HepG2 (cell line): ENCODE measurements around the gene ELF1. TPM values are rescaled to one million over a fixed set of nuclear protein-coding genes. Genes with fewer than 3 reads are reported as not detected.

Source experiments
- CAMTA2 ChIP-seq: sonication (generic); formaldehyde crosslinking; IDR thresholded peaks from 2 replicates; pipeline ENCODE4 v1.4.0; 2020; ENCODE audit warnings: mild to moderate bottlenecking, missing genetic modification reagents, borderline replicate concordance
- CSRNP1 ChIP-seq: sonication (generic); formaldehyde crosslinking; IDR thresholded peaks from 2 replicates; pipeline ENCODE4 v1.8.1; 2023; ENCODE audit warnings: mild to moderate bottlenecking, missing genetic modification reagents
- DNMT1 ChIP-seq: sonication (generic); formaldehyde crosslinking; IDR thresholded peaks from 2 replicates; pipeline ENCODE4 v1.5.1; 2020; ENCODE audit warnings: mild to moderate bottlenecking, missing genetic modification reagents
- ELF4 ChIP-seq: sonication (generic); formaldehyde crosslinking; IDR thresholded peaks from 2 replicates; pipeline ENCODE4 v1.5.0; 2020; ENCODE audit warnings: missing genetic modification reagents, mild to moderate bottlenecking, moderate library complexity, borderline replicate concordance
- FOXJ3 ChIP-seq: sonication (generic); formaldehyde crosslinking; IDR thresholded peaks from 2 replicates; pipeline ENCODE4 v1.4.0; 2020; ENCODE audit warnings: missing genetic modification reagents, mild to moderate bottlenecking, borderline replicate concordance
- HOXD1 ChIP-seq: sonication (generic); formaldehyde crosslinking; IDR thresholded peaks from 2 replicates; pipeline ENCODE4 v1.5.0; 2020; ENCODE audit warnings: missing genetic modification reagents
- PAWR ChIP-seq: sonication (generic); formaldehyde crosslinking; IDR thresholded peaks from 2 replicates; pipeline ENCODE4 v1.4.0; 2020; ENCODE audit warnings: missing genetic modification reagents, mild to moderate bottlenecking, borderline replicate concordance
- POGZ ChIP-seq: sonication (generic); formaldehyde crosslinking; IDR thresholded peaks from 2 replicates; pipeline ENCODE4 v1.4.0; 2020; ENCODE audit warnings: mild to moderate bottlenecking, missing genetic modification reagents
- POLR2G ChIP-seq: fragments of 200-400 bp; formaldehyde crosslinking; IDR thresholded peaks from 2 replicates; pipeline ENCODE4 v1.6.1; 2018; ENCODE audit warnings: mild to moderate bottlenecking, low read depth, low read length, moderate library complexity
- PTBP1 ChIP-seq: fragments of 200-400 bp; formaldehyde crosslinking; IDR thresholded peaks from 2 replicates; pipeline ENCODE4 v1.6.1; 2018; ENCODE audit warnings: low read length, low read depth; ENCODE audit not compliant: poor library complexity, severe bottlenecking
- SKI ChIP-seq: fragments of 450-650 bp; IDR thresholded peaks from one replicate; pipeline ENCODE4 v1.6.1; 2018; ENCODE audit warnings: mild to moderate bottlenecking; ENCODE audit not compliant: partially characterized antibody
- SMARCE1 ChIP-seq: fragments of 450-650 bp; IDR thresholded peaks from 2 replicates; pipeline ENCODE4 v1.6.1; 2017; ENCODE audit warnings: borderline replicate concordance
- SNAPC5 ChIP-seq: sonication (generic); formaldehyde crosslinking; IDR thresholded peaks from 2 replicates; pipeline ENCODE4 v1.8.1; 2023; ENCODE audit warnings: mild to moderate bottlenecking, missing genetic modification reagents, borderline replicate concordance
- SP140L ChIP-seq: sonication (generic); formaldehyde crosslinking; IDR thresholded peaks from 2 replicates; pipeline ENCODE4 v1.4.0; 2020; ENCODE audit warnings: missing genetic modification reagents, borderline replicate concordance
- TBX3 ChIP-seq: fragments of 450-650 bp; IDR thresholded peaks from 2 replicates; pipeline ENCODE4 v1.6.1; 2017; ENCODE audit warnings: antibody characterized with exemption, mild to moderate bottlenecking, inconsistent platforms, borderline replicate concordance
- ZNF256 ChIP-seq: sonication (generic); formaldehyde crosslinking; conservative IDR thresholded peaks from 2 replicates; pipeline ENCODE4 v1.4.0; 2020; ENCODE audit warnings: missing genetic modification reagents
- ZNF333 ChIP-seq: sonication (generic); formaldehyde crosslinking; IDR thresholded peaks from 2 replicates; pipeline ENCODE4 v1.4.0; 2020; ENCODE audit warnings: mild to moderate bottlenecking, missing genetic modification reagents, borderline replicate concordance
- ZNF430 ChIP-seq: sonication (generic); formaldehyde crosslinking; IDR thresholded peaks from 2 replicates; pipeline ENCODE4 v1.9.0; 2021; ENCODE audit warnings: mild to moderate bottlenecking, missing genetic modification reagents
- ZNF605 ChIP-seq: sonication (generic); formaldehyde crosslinking; IDR thresholded peaks from 2 replicates; pipeline ENCODE4 v1.8.0; 2022; ENCODE audit warnings: mild to moderate bottlenecking, missing genetic modification reagents
- ZNF746 ChIP-seq: sonication (generic); formaldehyde crosslinking; IDR thresholded peaks from 2 replicates; pipeline ENCODE4 v1.8.0; 2022; ENCODE audit warnings: mild to moderate bottlenecking, missing genetic modification reagents
- ZSCAN20 ChIP-seq: sonication (generic); formaldehyde crosslinking; IDR thresholded peaks from 2 replicates; pipeline ENCODE4 v1.4.0; 2020; ENCODE audit warnings: missing genetic modification reagents, mild to moderate bottlenecking, borderline replicate concordance
- polyA plus RNA-seq, 8 experiments: library from polyadenylated mRNA; depleted of rRNA in 3 of 8; stranded (reverse) in 7 of 8; unstranded in 1 of 8; fragments of >200 nt; fragmentation: Illumina TruSeq in 4 of 8; extraction: Trizol in 4 of 8; gene quantifications; 2 replicates each; pipeline versions ENCODE4 v1.2.1 to v1.2.3, GENCODE V29; 2011 to 2016; ENCODE audit warnings: low read depth in 4 of 8, missing spikeins in 1 of 8, mixed read lengths in 1 of 8; ENCODE audit not compliant: insufficient read depth in 1 of 8
- total RNA-seq, 5 experiments: library from RNA; depleted of rRNA; stranded (reverse); fragments of >200 nt; fragmentation: Illumina TruSeq; extraction: Trizol; gene quantifications; 2 replicates each; pipeline ENCODE4 v1.2.3, GENCODE V29; 2016; ENCODE audit warnings: low read depth in 1 of 5
- TF ChIP-seq, protein P1 (sequence below): IDR thresholded peaks from 2 replicates; pipeline ENCODE4 v1.6.1; 2016; ENCODE audit warnings: low read depth
- TF ChIP-seq, protein P2 (sequence below): sonication (generic); formaldehyde crosslinking; IDR thresholded peaks from 2 replicates; pipeline ENCODE4 v1.4.0; 2020; ENCODE audit warnings: mild to moderate bottlenecking, missing genetic modification reagents
- TF ChIP-seq, protein P3 (sequence below): sonication (generic); formaldehyde crosslinking; IDR thresholded peaks from 2 replicates; pipeline ENCODE4 v1.5.0; 2020; ENCODE audit warnings: missing genetic modification reagents

Gene ELF1
- total and polyA plus RNA-seq, 2 of the 13 experiments (the other 11 are each of a cell fraction or from before 2014, with no cell fraction given): 24.6 to 71.5 TPM

DNA sequence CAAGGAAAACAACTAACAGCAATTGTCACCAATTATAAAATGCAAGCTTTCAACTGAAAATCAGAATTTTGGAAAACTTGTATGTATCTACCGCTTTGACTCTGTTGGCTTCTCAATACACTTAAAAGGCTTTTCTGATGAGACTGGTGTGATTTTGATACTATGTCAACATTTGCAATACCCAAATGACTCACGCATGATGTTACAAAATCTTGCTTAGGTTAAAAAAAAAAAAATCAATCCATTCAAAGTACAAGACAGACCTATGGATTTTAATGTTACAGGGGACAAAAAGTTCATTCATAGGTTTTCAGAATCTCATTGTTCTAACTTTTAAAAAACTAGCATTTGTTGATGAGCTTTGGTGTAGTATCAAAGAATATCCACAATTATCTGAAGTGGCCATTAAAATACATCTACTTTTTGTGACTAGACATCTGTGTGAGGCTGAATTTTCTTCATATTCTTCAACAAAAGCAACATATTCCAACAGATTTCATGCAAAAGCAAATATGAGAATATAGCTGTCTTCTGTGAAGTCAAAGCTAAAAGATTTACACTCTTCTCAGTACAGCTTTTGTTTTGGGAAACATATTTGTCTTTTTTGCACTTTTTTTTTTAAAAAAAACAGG, 10.7 kb downstream of the ELF1 start (continued):
- TF ChIP-seq DNMT1: no peak
- no peak for TF ChIP-seq PTBP1
- no peak for TF ChIP-seq SNAPC5 (CRISPR knock-in tag)
- TF ChIP-seq SKI: peak; percentile 27
- TF ChIP-seq, protein P1, sequence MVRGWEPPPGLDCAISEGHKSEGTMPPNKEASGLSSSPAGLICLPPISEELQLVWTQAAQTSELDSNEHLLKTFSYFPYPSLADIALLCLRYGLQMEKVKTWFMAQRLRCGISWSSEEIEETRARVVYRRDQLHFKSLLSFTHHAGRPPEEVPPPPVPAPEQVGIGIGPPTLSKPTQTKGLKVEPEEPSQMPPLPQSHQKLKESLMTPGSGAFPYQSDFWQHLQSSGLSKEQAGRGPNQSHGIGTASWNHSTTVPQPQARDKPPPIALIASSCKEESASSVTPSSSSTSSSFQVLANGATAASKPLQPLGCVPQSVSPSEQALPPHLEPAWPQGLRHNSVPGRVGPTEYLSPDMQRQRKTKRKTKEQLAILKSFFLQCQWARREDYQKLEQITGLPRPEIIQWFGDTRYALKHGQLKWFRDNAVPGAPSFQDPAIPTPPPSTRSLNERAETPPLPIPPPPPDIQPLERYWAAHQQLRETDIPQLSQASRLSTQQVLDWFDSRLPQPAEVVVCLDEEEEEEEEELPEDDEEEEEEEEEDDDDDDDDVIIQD (CRISPR knock-in tag): peak; percentile 88; the same call in 1 of the 2 replicates
- TF ChIP-seq, protein P2, sequence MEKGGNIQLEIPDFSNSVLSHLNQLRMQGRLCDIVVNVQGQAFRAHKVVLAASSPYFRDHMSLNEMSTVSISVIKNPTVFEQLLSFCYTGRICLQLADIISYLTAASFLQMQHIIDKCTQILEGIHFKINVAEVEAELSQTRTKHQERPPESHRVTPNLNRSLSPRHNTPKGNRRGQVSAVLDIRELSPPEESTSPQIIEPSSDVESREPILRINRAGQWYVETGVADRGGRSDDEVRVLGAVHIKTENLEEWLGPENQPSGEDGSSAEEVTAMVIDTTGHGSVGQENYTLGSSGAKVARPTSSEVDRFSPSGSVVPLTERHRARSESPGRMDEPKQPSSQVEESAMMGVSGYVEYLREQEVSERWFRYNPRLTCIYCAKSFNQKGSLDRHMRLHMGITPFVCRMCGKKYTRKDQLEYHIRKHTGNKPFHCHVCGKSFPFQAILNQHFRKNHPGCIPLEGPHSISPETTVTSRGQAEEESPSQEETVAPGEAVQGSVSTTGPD (CRISPR knock-in tag): no peak
- TF ChIP-seq ZSCAN20 (CRISPR knock-in tag): no peak
- TF ChIP-seq SMARCE1: no peak
- no peak for TF ChIP-seq PAWR
- TF ChIP-seq SP140L: 0 out of 2 replicates have a peak, but pooled peaks have one; percentile 7
- TF ChIP-seq ELF4 (CRISPR knock-in tag): no peak
- no peak for TF ChIP-seq ZNF333 (CRISPR knock-in tag)
- TF ChIP-seq ZNF605 (CRISPR knock-in tag): no peak
- TF ChIP-seq, protein P3, sequence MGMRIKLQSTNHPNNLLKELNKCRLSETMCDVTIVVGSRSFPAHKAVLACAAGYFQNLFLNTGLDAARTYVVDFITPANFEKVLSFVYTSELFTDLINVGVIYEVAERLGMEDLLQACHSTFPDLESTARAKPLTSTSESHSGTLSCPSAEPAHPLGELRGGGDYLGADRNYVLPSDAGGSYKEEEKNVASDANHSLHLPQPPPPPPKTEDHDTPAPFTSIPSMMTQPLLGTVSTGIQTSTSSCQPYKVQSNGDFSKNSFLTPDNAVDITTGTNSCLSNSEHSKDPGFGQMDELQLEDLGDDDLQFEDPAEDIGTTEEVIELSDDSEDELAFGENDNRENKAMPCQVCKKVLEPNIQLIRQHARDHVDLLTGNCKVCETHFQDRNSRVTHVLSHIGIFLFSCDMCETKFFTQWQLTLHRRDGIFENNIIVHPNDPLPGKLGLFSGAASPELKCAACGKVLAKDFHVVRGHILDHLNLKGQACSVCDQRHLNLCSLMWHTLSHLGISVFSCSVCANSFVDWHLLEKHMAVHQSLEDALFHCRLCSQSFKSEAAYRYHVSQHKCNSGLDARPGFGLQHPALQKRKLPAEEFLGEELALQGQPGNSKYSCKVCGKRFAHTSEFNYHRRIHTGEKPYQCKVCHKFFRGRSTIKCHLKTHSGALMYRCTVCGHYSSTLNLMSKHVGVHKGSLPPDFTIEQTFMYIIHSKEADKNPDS (CRISPR knock-in tag): no peak
- TF ChIP-seq ZNF430 (CRISPR knock-in tag): no peak
- TF ChIP-seq POGZ: peak; percentile 39
- TF ChIP-seq HOXD1 (CRISPR knock-in tag): peak; percentile 45; the same call in 1 of the 2 replicates
- TF ChIP-seq ZNF256 (CRISPR knock-in tag): no peak
- no peak for TF ChIP-seq CSRNP1
- TF ChIP-seq POLR2G: no peak
- peak; percentile 74; the same call in 1 of the 2 replicates for TF ChIP-seq TBX3
- TF ChIP-seq CAMTA2 (CRISPR knock-in tag): no peak
- TF ChIP-seq ZNF746 (CRISPR knock-in tag): no peak
- TF ChIP-seq FOXJ3 (CRISPR knock-in tag): peak; percentile 77; the same call in 1 of the 2 replicates
